Peyer's patch (tissue), 4 donors: ENCODE measurements around the gene MMP24. TPM values are rescaled to one million over a fixed set of nuclear protein-coding genes. Genes with fewer than 3 reads are reported as not detected.
A peak's percentile ranks its signal among the peaks of the same experiment; 100 is the strongest.
"Not testable (repeated sequence)": the region's sequence is repeated elsewhere in the genome, so short reads cannot be mapped to it uniquely, and the experiment has no call there.

Source experiments
- DNase-seq, 3 donors: peaks; one replicate each; pipeline ENCODE4 v3.0.0-alpha.2; 2017 to 2019
- H3K27ac ChIP-seq, 4 donors: fragments of 200-600 bp; sonication (generic); one replicate each; pipeline ENCODE4 v1.5.1; 2016 to 2019
- H3K27me3 ChIP-seq, 2 donors: fragments of 200-600 bp; sonication (generic); one replicate each; pipeline ENCODE4 v1.5.1; 2019
- H3K36me3 ChIP-seq, 3 donors: fragments of 200-600 bp; sonication (generic); one replicate each; pipeline ENCODE4 v1.5.1; 2016 to 2019
- H3K4me1 ChIP-seq, 4 donors: fragments of 200-600 bp; sonication (generic); one replicate each; pipeline ENCODE4 v1.5.1; 2016 to 2019
- H3K4me3 ChIP-seq, 4 donors: fragments of 200-600 bp; sonication (generic); 1 replicate in 3 of 4; 2 replicates in 1 of 4; pipeline ENCODE4 v1.5.1; 2016 to 2019; ENCODE audit warnings: mild to moderate bottlenecking in 1 of 4
- H3K9me3 ChIP-seq, 4 donors: fragments of 200-600 bp; sonication (generic); one replicate each; pipeline ENCODE4 v1.5.1; 2016 to 2019; ENCODE audit warnings: mild to moderate bottlenecking in 1 of 4
- POLR2A ChIP-seq, 2 donors: fragments of 450-650 bp; IDR thresholded peaks; one replicate each; pipeline ENCODE4 v1.5.1; 2017; ENCODE audit warnings: antibody characterized with exemption in 2 of 2, mild to moderate bottlenecking in 2 of 2, moderate library complexity in 2 of 2
- total RNA-seq, 4 donors: library from RNA; depleted of rRNA; stranded (reverse); fragments of >200 nt; gene quantifications; one replicate each; pipeline ENCODE4 v1.1.0, GENCODE V29; 2016
- TF ChIP-seq, protein P1 (sequence below), 6 experiments: fragments of 450-650 bp in 4 of 6; fragments of 200-600 bp in 2 of 6; sonication (generic) in 1 of 6; IDR thresholded peaks; one replicate each; pipeline ENCODE4 v1.5.1; 2017 to 2019; ENCODE audit warnings: antibody characterized with exemption in 6 of 6, mild to moderate bottlenecking in 3 of 6, moderate library complexity in 1 of 6

The MMP24 gene
- total RNA-seq, 4 donors from 2014 or later = 0.70 to 2.7 (median 1.3) TPM; not detected in 1

DNA sequence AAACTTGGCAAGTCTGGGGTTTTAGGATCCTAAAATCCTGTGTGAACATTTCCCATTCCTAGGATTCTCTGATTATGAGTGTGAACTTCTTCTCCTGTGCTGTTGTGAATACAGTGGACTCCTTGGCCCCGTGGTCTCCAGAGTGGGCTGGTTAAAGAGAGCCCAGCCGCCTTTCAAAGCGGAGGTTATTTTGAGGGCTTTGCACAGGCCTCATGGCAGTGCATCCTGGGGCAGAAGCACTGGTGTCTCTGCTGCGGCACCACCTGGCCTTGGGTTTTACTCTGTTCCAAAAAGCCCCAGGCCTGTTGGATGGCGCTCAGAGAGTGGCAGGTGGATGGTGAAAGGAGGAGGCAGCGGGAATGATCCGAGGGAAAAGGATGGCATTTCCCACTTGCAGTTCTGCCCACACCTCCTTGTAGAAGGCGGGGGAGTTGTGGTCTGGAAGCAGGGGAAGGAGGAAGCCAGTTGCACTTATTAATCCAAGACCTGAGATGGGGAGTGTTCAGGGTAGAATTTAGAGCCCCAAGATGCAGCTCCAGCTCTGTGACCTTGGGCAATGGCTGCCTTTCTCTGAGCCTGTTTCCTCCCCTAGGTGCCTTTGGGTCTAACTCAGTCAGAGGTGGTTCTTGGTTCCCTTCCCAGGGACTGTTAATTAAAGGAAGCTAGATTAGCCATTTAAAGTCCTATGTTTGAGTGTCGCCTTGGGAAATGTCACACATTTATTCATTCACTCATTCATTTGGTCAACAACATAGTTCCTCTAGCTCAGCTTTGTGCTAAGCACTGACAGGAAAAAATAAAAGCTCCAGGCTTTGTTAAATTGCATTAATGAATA, 22.4 kb downstream of the MMP24 start:
- Histone ChIP-seq H3K4me1 (peaks cover 0 to 14% (median 5%) of the 10 kb centered on the region in 4 donors), H3K9me3 (no peaks in the 10 kb centered on the region), H3K27ac (no peak overlapping the region), H3K4me3 (no peak overlapping the region), H3K36me3 (no peaks in the 10 kb centered on the region), H3K27me3 (no peaks in the 10 kb centered on the region)
- no peak for DNase-seq
- TF ChIP-seq POLR2A (IDR thresholded peaks at IDR 0.05) = no peak
- TF ChIP-seq, protein P1, sequence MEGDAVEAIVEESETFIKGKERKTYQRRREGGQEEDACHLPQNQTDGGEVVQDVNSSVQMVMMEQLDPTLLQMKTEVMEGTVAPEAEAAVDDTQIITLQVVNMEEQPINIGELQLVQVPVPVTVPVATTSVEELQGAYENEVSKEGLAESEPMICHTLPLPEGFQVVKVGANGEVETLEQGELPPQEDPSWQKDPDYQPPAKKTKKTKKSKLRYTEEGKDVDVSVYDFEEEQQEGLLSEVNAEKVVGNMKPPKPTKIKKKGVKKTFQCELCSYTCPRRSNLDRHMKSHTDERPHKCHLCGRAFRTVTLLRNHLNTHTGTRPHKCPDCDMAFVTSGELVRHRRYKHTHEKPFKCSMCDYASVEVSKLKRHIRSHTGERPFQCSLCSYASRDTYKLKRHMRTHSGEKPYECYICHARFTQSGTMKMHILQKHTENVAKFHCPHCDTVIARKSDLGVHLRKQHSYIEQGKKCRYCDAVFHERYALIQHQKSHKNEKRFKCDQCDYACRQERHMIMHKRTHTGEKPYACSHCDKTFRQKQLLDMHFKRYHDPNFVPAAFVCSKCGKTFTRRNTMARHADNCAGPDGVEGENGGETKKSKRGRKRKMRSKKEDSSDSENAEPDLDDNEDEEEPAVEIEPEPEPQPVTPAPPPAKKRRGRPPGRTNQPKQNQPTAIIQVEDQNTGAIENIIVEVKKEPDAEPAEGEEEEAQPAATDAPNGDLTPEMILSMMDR (IDR thresholded peaks at IDR 0.05) = no peak

DNA sequence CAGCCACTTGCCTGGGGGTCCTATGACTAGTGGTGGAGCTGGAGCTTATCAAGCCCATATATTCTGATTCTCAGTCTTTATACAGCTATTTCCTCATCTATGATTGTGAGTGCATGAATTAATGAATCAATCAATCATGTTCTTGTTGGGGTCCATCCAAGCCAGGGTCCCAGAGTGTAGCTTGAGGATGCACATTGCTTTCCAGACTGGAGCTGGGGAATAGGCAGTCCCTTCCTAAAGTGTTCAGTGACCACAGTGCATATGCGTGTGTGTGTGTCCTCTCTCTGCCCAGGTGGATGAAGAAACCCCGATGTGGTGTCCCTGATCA, 25.1 kb downstream of the MMP24 start:
- no peak for TF ChIP-seq POLR2A (IDR thresholded peaks at IDR 0.05)
- no peaks in the 10 kb centered on the region for H3K27me3 ChIP-seq
- H3K9me3 ChIP-seq = no peaks in the 10 kb centered on the region
- peak overlapping the region; percentile 46 to 84 (median 58) for H3K27ac ChIP-seq
- H3K4me1 ChIP-seq = peaks cover 0 to 14% (median 5%) of the 10 kb centered on the region in 4 donors
- no peak overlapping the region for H3K4me3 ChIP-seq
- DNase-seq = no peak
- H3K36me3 ChIP-seq = no peaks in the 10 kb centered on the region

DNA sequence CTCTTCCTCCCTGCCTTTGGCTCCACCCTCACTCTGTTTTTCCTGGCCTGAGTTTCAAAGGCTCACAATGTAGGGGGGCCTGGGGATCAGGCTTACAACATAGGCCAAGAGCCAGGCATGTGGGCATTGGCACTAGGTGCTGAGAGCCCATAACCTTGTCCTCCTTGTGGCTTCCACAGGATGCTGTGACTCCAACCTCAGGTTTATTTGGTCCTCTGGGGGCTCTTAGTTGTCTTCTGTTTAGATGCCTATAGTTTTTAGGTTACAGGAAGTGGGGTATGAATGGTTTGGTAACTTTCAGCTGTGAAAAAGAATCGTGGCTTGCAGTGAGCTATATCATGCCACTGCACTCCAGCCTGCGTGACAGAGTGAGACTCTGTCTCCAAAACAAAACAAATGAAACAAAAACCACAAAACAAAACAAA, 25.6 kb downstream of the MMP24 start:
- no peaks in the 10 kb centered on the region for H3K9me3 ChIP-seq
- peak in 2 of 3 donors; percentile 23 to 56 for DNase-seq
- no peaks in the 10 kb centered on the region for H3K36me3 ChIP-seq
- H3K4me3 ChIP-seq = no peak overlapping the region
- peaks cover 0 to 14% (median 5%) of the 10 kb centered on the region in 4 donors for H3K4me1 ChIP-seq
- no peak for TF ChIP-seq POLR2A (IDR thresholded peaks at IDR 0.05)
- TF ChIP-seq, protein P1 (IDR thresholded peaks at IDR 0.05) = no peak
- H3K27me3 ChIP-seq = no peaks in the 10 kb centered on the region
- H3K27ac ChIP-seq = peak overlapping the region; percentile 46 to 84 (median 58)

DNA sequence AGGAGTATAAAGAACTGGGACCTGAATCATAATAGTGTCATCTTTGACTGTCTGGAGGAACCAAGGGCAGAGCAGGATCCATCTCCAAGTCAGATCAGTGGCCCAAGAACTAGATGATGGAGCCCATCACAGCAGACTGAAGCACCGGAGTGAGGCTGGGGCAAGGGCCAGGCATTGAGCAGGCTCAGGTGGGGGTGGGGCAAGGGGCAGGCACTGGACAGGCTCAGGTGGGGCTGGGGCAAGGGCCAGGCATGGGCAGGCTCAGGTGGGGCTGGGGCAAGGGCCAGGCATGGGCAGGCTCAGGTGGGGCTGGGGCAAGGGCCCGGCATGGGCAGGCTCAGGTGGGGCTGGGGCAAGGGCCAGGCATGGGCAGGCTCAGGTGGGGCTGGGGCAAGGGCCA, 26.1 kb downstream of the MMP24 start:
- H3K4me1 ChIP-seq = peaks cover 0 to 14% (median 5%) of the 10 kb centered on the region in 4 donors
- TF ChIP-seq POLR2A (IDR thresholded peaks at IDR 0.05) = peak in 1 of 2 donors; percentile 19
- not testable (repeated sequence) for H3K36me3 ChIP-seq, H3K27me3 ChIP-seq, H3K9me3 ChIP-seq
- DNase-seq = peak in 1 of 3 donors; percentile 60
- H3K27ac ChIP-seq = peak overlapping the region; percentile 46 to 84 (median 58)
- peak overlapping the region in 1 of 4 donors; percentile 21 for H3K4me3 ChIP-seq

DNA sequence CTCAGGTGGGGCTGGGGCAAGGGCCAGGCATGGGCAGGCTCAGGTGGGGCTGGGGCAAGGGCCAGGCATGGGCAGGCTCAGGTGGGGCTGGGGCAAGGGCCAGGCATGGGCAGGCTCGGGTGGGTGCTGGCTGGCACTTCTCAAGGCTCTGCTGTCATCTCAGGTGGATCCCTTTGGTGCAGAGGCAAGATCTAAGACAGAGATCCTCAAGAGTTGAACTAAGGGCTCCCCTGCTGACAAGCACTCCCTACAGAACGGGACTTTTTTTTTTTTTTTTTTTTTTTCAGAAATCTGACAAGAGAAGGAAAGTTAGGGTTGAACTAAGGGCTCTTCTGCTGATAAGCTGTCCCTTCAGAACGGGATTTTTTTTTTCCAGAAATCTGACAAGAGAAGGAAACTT, 26.5 kb downstream of the MMP24 start:
- TF ChIP-seq, protein P1 (IDR thresholded peaks at IDR 0.05) = no peak
- TF ChIP-seq POLR2A (IDR thresholded peaks at IDR 0.05) = no peak
- Histone ChIP-seq H3K9me3 (no peaks in the 10 kb centered on the region), H3K36me3 (no peaks in the 10 kb centered on the region), H3K27ac (peak overlapping the region in 3 of 4 donors; percentile 46 to 84 (median 55)), H3K27me3 (no peaks in the 10 kb centered on the region), H3K4me1 (peaks cover 0 to 14% (median 5%) of the 10 kb centered on the region in 4 donors), H3K4me3 (no peak overlapping the region)
- DNase-seq = no peak

DNA sequence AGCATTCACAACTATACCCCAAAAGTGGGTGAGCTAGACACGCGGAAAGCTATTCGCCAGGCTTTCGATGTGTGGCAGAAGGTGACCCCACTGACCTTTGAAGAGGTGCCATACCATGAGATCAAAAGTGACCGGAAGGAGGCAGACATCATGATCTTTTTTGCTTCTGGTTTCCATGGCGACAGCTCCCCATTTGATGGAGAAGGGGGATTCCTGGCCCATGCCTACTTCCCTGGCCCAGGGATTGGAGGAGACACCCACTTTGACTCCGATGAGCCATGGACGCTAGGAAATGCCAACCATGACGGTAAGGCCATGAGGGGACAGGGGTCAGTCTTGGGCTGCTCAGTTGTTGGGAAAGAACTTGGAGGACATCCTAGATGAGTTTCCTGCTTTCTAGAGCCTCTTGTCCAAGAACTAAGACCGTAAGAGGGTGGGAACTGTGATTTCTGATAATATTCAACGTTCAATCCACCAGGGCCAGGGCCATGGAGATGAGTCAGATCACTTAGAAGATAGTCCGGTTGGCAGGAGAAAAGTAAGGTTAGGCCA, 28.0 kb downstream of the MMP24 start:
- no peaks in the 10 kb centered on the region for H3K9me3 ChIP-seq
- no peak for DNase-seq
- TF ChIP-seq, protein P1 (IDR thresholded peaks at IDR 0.05) = no peak
- TF ChIP-seq POLR2A (IDR thresholded peaks at IDR 0.05) = no peak
- no peaks in the 10 kb centered on the region for H3K36me3 ChIP-seq
- no peaks in the 10 kb centered on the region for H3K27me3 ChIP-seq
- peaks cover 0 to 14% (median 5%) of the 10 kb centered on the region in 4 donors for H3K4me1 ChIP-seq
- H3K4me3 ChIP-seq = no peak overlapping the region
- H3K27ac ChIP-seq = peak overlapping the region in 1 of 4 donors; percentile 6
